Upper lobe of right lung (tissue), 1 donor: ENCODE results near the gene LENEP. TPM values are rescaled to one million over a fixed set of nuclear protein-coding genes. Genes with fewer than 3 reads are reported as not detected.

Source experiments
- ATAC-seq: fragments of 200-7000 bp; cut with Tn5 transposase; one replicate; pipeline ENCODE4 v1.9.1; 2020; ENCODE audit warnings: mild to moderate bottlenecking, moderate library complexity
- DNase-seq: peaks from one replicate; pipeline ENCODE4 v3.0.0-alpha.2; 2020
- H3K27ac ChIP-seq: fragments of 200-600 bp; one replicate; pipeline ENCODE4 v1.8.0; 2022
- H3K27me3 ChIP-seq: fragments of 200-600 bp; one replicate; pipeline ENCODE4 v1.8.0; 2022; ENCODE audit warnings: mild to moderate bottlenecking
- H3K36me3 ChIP-seq: fragments of 200-600 bp; one replicate; pipeline ENCODE4 v1.8.0; 2022
- H3K4me1 ChIP-seq: fragments of 200-600 bp; one replicate; pipeline ENCODE4 v1.8.0; 2022
- H3K4me3 ChIP-seq: fragments of 200-600 bp; one replicate; pipeline ENCODE4 v1.8.0; 2022; ENCODE audit warnings: mild to moderate bottlenecking
- H3K9me3 ChIP-seq: fragments of 200-600 bp; one replicate; pipeline ENCODE4 v1.8.0; 2022
- CTCF ChIP-seq: fragments of 200-600 bp; IDR thresholded peaks from one replicate; pipeline ENCODE4 v1.8.0; 2022; ENCODE audit warnings: antibody characterized with exemption
- intact Hi-C: fragments of 100-400 bp; cut with DNase I; formaldehyde crosslinking; loops from one replicate; pipeline ENCODE4 v1.11.0; 2022
- total RNA-seq: library from RNA; stranded (reverse); fragmentation: NEBNext Ultra II Directional; extraction: Animal tissue kit (Norgen Biotek cat#: 25700); gene quantifications from one replicate; pipeline ENCODE4 v1.2.1, GENCODE V29; 2021
- donor health status: DM: no; HTN: yes; CAD: no; lungs with severe emphysema.

The LENEP gene
- total RNA-seq, 1 donor from 2014 or later, result not detected

DNA sequence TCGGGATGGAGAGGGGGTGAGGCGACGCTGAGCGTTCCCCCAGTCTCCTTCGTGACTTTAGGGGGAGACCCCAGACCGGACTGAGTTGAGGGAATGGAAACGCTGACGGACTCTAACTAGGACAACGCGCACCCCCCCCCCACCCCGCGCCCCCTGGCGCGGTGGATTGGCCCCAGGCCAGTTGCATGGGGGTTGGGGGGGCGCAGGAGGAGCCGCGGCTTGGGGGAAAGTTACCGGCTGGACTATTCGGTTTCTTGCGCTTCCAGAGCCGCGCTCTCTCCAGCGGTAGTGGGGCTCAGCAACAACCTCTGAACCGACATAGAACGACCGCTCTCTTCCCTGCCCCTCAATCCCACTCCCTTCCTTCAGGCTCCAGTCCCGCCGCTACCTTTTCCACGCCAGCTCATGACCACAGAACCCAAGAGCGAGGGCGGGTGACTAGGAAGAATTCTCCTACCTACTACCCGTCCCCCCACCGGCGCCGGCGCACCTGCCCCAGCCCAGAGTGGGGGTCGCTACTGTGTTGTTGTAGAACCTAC, 9.9 kb downstream of the LENEP start:
- no peak for DNase-seq
- H3K4me3 ChIP-seq, result peak overlapping the region; percentile 88
- no peak for ATAC-seq
- no peaks in the 10 kb centered on the region for H3K27me3 ChIP-seq
- no peaks in the 10 kb centered on the region for H3K9me3 ChIP-seq
- intact Hi-C loops, result no loop called here
- no peak for TF ChIP-seq CTCF
- H3K4me1 ChIP-seq, result peaks cover 61% of the 10 kb centered on the region
- H3K27ac ChIP-seq, result peak overlapping the region; percentile 93
- H3K36me3 ChIP-seq, result no peaks in the 10 kb centered on the region

GRCh38 chr1:155003766-155004351, 10.5 kb downstream of the LENEP start:
- intact Hi-C loops, result no loop called here
- Histone ChIP-seq H3K27me3 (no peaks in the 10 kb centered on the region), H3K4me3 (peak overlapping the region; percentile 88), H3K36me3 (no peaks in the 10 kb centered on the region), H3K9me3 (no peaks in the 10 kb centered on the region), H3K4me1 (peaks cover 64% of the 10 kb centered on the region), H3K27ac (peak overlapping the region; percentile 93)
- ATAC-seq, result peak; percentile 2
- DNase-seq, result peak; percentile 89
- TF ChIP-seq CTCF, result no peak

- Histone ChIP-seq H3K4me3 (peak overlapping the region; percentile 88), H3K4me1 (peaks cover 57% of the 10 kb centered on the region), H3K36me3 (no peaks in the 10 kb centered on the region), H3K27me3 (no peaks in the 10 kb centered on the region), H3K9me3 (no peaks in the 10 kb centered on the region), H3K27ac (peak overlapping the region; percentile 93)
- DNase-seq (no peak), ATAC-seq (no peak)
- no peak for TF ChIP-seq CTCF
- intact Hi-C loops, result no loop called here
Observed at GRCh38 chr1:155004352-155005075, 11.1 kb downstream of the LENEP start.

GRCh38 chr1:155005076-155006011, 12.0 kb downstream of the LENEP start:
- intact Hi-C loops, result no loop called here
- DNase-seq (peak; percentile 87), ATAC-seq (peak; percentile 4)
- Histone ChIP-seq H3K36me3 (no peaks in the 10 kb centered on the region), H3K4me3 (peak overlapping the region; percentile 88), H3K4me1 (peaks cover 58% of the 10 kb centered on the region), H3K9me3 (no peaks in the 10 kb centered on the region), H3K27me3 (no peaks in the 10 kb centered on the region), H3K27ac (peak overlapping the region; percentile 93)
- no peak for TF ChIP-seq CTCF

DNA sequence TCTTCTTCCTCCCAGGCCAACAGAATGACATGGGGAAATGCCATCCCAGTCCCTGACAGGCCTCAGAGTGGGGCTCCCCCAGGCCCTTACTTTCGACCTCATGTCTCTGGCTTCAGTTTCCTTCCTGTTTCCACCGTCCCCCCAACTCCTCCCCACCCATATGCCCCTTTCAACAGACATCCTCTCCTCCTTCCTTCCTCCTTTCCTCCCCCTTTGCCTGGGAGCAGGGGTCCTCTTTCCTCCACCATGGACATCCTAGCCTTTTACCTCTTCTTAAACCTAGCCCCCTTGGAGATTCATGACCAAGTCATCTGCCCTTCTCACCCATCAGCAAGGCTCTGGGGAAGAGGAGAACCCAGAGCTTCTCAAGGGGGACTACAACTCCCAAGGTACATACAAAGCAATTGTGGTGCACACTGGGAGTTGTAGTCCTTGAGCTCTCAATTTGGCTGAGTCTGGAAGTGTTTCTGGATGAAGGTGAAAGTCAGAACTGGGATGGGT, 13.3 kb downstream of the LENEP start:
- Histone ChIP-seq H3K4me3 (no peak overlapping the region), H3K27me3 (no peaks in the 10 kb centered on the region), H3K27ac (peak overlapping the region; percentile 93), H3K4me1 (peaks cover 71% of the 10 kb centered on the region), H3K36me3 (no peaks in the 10 kb centered on the region), H3K9me3 (no peaks in the 10 kb centered on the region)
- intact Hi-C loops, result no loop called here
- DNase-seq (no peak), ATAC-seq (no peak)
- no peak for TF ChIP-seq CTCF
